ENCODE measurements around the gene DUSP22. TPM values are rescaled to one million over a fixed set of nuclear protein-coding genes. Genes with fewer than 3 reads are reported as not detected.
"Not testable (repeated sequence)": the region's sequence is repeated elsewhere in the genome, so short reads cannot be mapped to it uniquely, and the experiment has no call there.

DUSP22 gene
- total and polyA plus RNA-seq, 8 donors = 27.3 to 48.8 (median 33.7) TPM

GRCh38 chr6:374956-375355, 82.7 kb downstream of the DUSP22 start:
- no peaks in the 10 kb centered on the region for H3K4me1 ChIP-seq
- H3K27ac ChIP-seq = no peak overlapping the region
- TF ChIP-seq, protein P1, sequence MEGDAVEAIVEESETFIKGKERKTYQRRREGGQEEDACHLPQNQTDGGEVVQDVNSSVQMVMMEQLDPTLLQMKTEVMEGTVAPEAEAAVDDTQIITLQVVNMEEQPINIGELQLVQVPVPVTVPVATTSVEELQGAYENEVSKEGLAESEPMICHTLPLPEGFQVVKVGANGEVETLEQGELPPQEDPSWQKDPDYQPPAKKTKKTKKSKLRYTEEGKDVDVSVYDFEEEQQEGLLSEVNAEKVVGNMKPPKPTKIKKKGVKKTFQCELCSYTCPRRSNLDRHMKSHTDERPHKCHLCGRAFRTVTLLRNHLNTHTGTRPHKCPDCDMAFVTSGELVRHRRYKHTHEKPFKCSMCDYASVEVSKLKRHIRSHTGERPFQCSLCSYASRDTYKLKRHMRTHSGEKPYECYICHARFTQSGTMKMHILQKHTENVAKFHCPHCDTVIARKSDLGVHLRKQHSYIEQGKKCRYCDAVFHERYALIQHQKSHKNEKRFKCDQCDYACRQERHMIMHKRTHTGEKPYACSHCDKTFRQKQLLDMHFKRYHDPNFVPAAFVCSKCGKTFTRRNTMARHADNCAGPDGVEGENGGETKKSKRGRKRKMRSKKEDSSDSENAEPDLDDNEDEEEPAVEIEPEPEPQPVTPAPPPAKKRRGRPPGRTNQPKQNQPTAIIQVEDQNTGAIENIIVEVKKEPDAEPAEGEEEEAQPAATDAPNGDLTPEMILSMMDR (IDR thresholded peaks at IDR 0.05) = no peak
- intact Hi-C loops (cut with DNase I) = no loop called here
- ATAC-seq = no peak
- peaks cover 9 to 71% of the 10 kb centered on the region in 2 donors for H3K27me3 ChIP-seq
- no peak for DNase-seq
- no peaks in the 10 kb centered on the region for H3K36me3 ChIP-seq
- no peaks in the 10 kb centered on the region for H3K9me3 ChIP-seq
- no peak overlapping the region for H3K4me3 ChIP-seq

GRCh38 chr6:376827-377640, 84.7 kb downstream of the DUSP22 start:
- TF ChIP-seq, protein P1 (IDR thresholded peaks at IDR 0.05) = no peak
- intact Hi-C loops (cut with DNase I) = no loop called here
- Histone ChIP-seq H3K36me3 (no peaks in the 10 kb centered on the region), H3K4me1 (no peaks in the 10 kb centered on the region), H3K27ac (no peak overlapping the region), H3K4me3 (no peak overlapping the region), H3K9me3 (no peaks in the 10 kb centered on the region), H3K27me3 (peaks cover 9 to 73% of the 10 kb centered on the region in 2 donors)
- ATAC-seq (no peak), DNase-seq (no peak)

- H3K9me3 ChIP-seq; DNase-seq; H3K4me3 ChIP-seq; H3K27ac ChIP-seq; intact Hi-C loops (cut with DNase I); ATAC-seq; H3K4me1 ChIP-seq; H3K36me3 ChIP-seq: not testable (repeated sequence)
- H3K27me3 ChIP-seq = peaks cover 9 to 68% of the 10 kb centered on the region in 2 donors
Measured at GRCh38 chr6:377641-378020, 85.3 kb downstream of the DUSP22 start.

DNA sequence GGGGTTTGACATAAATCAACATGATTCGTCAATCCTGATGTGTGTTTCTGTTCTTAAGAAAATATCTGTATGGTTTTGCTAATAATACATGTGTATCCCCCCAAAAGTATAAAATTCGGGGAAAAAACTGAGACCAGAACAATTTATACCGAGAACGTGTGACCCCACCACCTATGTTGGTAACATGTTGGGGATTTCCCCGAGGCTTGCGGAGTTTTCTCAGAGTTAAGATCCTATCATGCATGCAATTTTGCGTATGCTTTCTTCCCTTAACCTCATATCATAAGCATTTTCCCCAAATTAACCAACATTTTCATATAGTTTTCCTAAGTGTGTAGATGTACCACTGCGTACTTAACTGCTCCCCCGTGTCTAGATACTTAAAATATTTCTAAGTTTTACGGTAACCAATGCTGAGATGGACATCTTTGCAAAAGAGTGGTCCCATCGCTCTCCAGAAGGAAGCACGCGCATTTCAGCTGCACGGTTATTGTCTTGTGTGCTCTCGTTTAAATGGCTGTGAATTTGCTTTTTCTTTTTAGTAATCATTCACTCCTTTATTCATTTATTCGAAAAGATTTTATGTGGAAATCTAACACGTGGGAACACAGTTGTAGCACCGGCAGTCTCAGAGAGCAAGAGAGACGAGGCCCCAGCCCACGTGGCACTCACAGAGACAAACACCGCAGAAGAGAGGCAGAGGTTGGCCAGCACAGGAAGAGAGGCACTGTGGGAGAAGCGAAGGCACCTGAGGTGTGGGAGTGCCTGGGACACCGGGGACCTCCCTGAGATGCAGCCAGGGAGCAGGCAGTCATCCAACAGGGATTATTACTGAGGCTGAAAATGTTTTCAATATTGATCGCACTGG, 86.0 kb downstream of the DUSP22 start:
- Histone ChIP-seq H3K36me3 (no peaks in the 10 kb centered on the region), H3K4me1 (no peaks in the 10 kb centered on the region), H3K4me3 (no peak overlapping the region), H3K27ac (no peak overlapping the region), H3K27me3 (peaks cover 3 to 61% of the 10 kb centered on the region in 2 donors), H3K9me3 (no peaks in the 10 kb centered on the region)
- intact Hi-C loops (cut with DNase I) = no loop called here
- no peak for DNase-seq
- no peak for ATAC-seq
- TF ChIP-seq, protein P1 (IDR thresholded peaks at IDR 0.05) = no peak

- peak; percentile 22 for ATAC-seq
- peaks cover 0 to 57% of the 10 kb centered on the region in 2 donors for H3K27me3 ChIP-seq
- no peak overlapping the region for H3K4me3 ChIP-seq
- H3K36me3 ChIP-seq = no peaks in the 10 kb centered on the region
- no peak for DNase-seq
- TF ChIP-seq, protein P1 (IDR thresholded peaks at IDR 0.05) = no peak
- intact Hi-C loops (cut with DNase I) = no loop called here
- H3K27ac ChIP-seq = no peak overlapping the region
- no peaks in the 10 kb centered on the region for H3K9me3 ChIP-seq
- H3K4me1 ChIP-seq = no peaks in the 10 kb centered on the region
Measured at GRCh38 chr6:378958-379409, 86.7 kb downstream of the DUSP22 start.
